Embryonic facial prominence (tissue), 1 donor: Measurements from ENCODE around the gene NPR1.
A peak's percentile ranks its signal among the peaks of the same experiment; 100 is the strongest.

Experiments used
- DNase-seq: peaks from one replicate; pipeline ENCODE4 v3.0.0-alpha.2; 2016; ENCODE audit errors: extremely low spot score

NPR1 gene

DNA sequence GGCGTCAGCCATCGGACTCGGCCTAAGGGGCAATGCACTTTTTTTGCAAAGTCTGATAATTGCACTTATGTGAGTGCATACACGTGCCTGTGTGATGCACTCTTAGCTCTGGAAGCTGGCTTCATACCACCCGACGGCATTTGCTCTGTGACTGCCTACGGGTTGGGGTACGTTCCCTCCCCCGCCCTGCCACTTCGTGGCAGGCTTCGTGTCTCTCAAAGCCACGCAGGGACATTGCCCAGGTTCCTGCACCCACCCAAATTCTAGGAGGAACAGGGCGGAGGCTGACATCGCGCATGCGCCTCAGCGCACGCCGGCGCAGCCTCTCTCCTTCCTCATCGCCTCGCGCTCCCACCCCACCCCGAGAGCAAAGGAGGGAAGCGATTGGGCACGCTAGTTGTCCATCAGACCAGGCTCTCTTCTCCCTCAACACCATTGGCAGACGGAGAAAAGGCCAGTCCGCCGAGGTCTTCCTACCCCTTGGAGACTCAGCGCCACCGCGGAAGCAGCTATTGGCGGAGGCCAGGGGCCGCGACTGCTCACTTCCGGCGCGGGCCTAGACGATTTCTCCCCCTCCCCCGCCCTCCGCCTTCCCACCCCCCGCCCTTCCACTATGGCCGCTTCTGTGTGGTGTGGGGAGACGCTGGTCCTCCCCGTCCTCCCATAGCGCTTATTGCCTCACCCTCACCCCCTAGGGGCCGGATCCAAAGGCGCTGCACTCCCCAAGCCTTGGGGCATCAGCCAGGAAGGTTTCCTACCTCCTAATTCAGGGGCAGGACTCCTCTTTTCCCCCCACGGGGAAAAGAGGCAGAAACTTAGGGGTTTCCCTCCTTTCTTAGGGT is 49.2 kb downstream of the NPR1 start, which contains the start of gene INTS3:
INTS3 (plus strand) TSS at position 588 of the 842 bp plus-strand sequence. CDS start 585 bp downstream, outside the sequence.
- DNase-seq, result peak; percentile 98

DNA sequence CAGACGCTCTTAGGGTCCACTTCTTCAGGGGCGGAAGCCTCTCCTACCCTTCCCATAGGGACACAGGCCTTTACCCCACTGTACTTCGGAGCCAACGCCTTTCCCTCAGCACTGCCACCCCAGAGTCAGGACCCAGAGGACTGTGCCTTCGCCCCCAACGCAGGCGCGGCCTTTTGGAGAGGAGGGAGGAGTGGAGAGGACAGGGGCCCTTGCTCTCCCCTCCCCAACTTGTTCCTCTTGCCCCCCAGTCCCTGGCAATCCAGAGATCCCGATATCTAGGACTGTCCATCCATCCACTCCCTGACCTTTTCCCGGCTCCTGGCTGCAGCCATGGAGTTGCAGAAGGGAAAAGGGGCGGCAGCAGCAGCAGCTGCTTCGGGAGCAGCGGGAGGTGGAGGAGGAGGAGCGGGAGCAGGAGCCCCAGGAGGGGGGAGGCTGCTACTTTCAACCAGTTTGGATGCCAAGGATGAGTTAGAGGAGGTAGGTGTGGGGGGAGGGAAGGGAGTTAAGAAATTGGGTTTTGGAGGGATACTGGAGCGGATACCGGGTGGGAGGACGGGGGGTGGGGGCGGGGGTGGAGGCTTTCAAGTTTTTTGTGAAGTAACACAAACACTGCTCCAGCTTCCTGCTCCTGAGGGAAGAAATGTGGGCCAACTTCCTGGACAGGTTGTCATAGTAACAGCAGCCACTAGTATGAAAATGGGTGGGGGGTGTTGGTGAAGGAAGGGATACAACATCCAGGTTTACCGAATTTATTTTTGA is 50.0 kb downstream of the NPR1 start:
- DNase-seq, result peak; percentile 39

GRCh38 chr1:153730468-153730988 is 52.0 kb downstream of the NPR1 start:
- no peak for DNase-seq

GRCh38 chr1:153733970-153734369 is 55.5 kb downstream of the NPR1 start:
- DNase-seq, result no peak

DNA sequence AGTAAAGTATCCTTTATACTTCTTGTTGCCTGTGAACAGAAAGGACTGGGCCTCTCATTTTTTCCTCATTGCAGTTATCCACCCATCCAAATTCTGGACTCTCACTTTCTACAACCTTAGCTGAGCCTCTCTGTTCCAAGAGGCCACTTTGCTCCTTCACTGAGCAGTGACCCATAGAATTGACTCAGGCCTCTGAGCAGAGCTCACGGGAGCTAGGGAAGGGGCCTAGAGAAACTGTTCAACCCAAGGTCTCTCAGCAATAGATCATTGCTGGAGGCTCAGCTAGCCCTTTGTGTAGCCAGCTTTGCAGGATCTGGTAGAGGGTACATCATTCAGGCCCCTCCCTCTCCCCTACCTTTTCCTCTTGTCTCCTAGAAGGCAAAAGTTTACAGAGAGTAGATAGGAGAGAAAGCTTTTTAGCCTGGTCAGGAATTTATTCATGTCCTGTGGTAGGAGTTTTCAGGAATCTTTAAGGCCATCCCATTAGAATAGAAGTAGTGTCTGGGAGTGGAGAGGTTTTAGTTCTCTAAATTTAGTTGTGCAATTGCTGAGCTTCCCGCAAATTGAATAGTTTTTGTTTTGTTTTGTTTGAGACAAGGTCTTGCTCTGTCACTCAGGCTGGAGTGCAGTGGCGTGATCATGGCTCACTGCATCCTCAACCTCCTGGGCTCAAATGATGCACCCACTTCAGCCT is 56.1 kb downstream of the NPR1 start:
- DNase-seq, result no peak

- DNase-seq, result no peak
Observed at GRCh38 chr1:153735090-153735420, 56.6 kb downstream of the NPR1 start.

GRCh38 chr1:153741986-153742385 is 63.5 kb downstream of the NPR1 start:
- DNase-seq, result no peak

GRCh38 chr1:153742411-153743142 is 64.1 kb downstream of the NPR1 start:
- no peak for DNase-seq
